Measurements from ENCODE around the gene ARL3.
"Not testable (repeated sequence)": the region's sequence is repeated elsewhere in the genome, so short reads cannot be mapped to it uniquely, and the experiment has no call there.

The ARL3 gene

DNA sequence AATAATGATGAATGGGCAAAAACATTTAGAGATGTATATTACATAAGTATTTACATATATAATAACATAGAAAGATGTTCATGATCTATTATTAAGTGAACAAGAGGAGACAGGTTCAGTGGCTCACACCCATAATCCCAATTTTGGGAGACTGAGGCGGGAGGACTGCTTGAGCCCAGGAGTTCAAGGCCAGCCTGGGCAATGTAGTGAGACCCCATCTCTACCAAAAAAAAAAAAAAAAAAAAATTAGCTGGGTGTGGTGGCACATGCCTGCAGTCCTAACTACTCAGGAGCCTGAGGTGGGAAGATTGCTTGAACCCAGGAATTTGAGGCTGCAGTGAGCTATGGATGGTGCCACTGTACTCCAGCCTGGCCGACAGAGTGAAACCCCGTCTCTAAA is 12.4 kb downstream of the ARL3 start:
- no peak for DNase-seq

DNA sequence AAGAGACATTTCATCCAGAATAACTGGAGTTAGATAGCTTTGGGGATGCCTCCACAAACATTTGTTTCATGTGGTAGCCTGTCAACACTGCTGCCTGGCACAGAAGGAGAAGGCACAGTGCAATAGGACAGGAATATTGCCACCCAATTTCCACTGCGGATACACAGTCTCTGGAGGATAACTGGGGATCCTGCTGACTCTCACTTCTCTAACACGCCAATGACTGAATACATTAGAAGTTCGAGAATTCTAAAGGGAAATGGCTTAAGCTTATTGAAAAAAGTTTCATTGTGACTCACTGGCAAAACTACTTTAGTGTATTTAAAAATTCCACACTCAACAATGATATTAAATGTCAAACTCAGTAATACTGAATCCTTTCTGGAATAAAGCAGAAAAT is 12.9 kb downstream of the ARL3 start:
- DNase-seq, result no peak

DNA sequence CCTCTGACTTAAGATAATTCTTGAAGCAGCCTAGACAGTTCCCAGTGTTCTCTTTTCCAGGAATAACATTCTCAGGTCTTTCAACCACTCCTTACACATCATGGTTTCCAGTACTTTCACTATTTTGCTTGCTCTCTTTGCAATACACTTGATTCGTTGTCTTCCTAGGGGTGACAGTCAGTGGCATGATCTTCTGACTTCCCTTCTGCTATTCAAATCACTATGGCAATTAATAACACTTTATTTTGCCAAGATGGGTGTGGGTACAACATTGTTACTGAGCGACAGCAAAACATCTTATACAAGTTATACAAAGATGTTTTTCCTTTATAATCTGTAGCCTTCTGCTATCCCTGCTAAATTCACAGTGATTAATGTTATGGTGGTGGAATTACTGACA is 15.3 kb downstream of the ARL3 start:
- DNase-seq, result no peak

DNA sequence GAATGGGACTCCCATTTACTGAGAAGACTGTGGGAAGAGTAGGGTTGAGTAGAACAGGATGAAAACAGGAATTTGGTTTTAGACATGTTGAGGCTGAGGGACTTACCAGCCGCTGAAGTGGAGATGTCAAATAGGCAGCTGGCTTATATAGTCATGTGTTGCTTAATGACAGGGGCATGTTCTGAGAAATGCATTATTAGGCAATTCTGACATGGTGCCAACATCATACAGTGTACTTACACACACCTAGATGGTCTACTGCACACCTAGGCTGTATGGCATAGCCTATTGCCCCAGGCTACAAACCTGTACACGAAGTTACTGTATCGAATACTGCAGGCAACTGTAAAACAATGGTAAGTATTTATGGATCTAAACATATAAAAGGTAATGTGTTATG is 17.5 kb downstream of the ARL3 start:
- no peak for DNase-seq

DNA sequence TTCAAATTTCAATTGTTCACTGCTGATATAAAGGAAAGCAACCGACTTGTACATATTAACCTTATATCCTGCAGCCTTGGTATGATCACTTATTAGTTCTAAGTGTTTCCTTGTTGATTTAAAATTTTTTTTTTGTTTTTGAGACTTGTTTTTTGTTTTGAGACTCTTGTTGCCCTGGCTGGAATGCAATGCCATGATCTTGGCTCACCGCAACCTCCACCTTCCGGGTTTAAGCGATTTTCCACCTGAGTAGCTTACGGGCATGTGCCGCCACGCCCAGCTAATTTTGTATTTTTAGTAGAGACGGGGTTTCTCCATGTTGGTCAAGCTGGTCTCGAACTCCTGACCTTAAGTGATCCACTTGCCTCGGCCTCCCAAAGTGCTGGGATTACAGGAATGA is 18.8 kb downstream of the ARL3 start:
- DNase-seq, result not testable (repeated sequence)

DNA sequence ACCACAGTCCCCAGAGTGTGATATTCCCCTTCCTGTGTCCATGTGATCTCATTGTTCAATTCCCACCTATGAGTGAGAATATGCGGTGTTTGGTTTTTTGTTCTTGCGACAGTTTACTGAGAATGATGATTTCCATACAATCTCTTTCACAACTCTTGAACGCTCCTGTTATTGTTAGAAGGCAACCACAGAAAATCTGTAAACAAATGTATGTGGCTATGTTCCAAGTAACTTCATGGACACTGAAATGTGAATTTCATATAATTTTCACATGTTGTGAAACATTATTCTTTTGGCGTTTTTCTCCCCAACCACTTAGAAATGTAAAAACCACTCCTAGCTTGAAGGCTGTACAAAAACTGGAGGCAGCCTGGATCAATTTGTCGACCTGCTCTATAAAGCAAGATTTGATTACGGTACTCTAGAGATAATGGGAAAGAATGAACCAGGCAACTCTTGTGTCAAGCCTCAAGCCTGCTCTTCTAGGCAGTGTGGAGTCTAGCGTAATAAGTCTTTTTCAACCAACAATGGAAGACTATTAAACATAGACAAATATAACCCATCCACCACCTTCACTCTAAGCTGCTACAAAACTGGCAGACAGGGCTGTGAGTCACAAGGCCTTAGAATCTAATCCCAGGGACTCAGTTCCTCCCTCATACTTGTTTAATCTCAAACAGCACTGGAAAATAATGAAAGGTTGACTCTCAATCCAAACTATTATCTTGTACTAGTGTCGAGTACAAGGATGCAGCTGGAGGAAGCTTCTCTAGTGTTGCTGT is 22.7 kb downstream of the ARL3 start:
- DNase-seq, result no peak

DNA sequence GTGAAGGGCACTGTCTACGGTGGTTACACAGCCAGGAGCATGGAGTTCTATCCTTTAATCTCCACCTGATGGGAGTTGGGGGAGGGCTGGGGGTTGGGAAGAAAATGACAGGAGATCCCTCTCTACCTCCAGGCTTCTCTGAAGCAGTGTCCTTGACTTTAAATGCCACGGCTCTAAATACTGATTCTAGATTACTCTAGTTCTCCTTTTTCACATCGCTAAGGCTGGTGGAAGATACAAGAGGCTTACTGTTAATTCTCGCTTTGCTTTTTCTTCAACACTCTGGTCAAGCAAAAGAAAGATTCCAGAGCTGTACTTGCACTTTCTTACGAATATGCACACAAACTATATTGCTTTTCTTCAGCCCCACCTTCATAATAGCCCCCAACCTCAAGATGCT is 30.5 kb downstream of the ARL3 start:
- no peak for DNase-seq

DNA sequence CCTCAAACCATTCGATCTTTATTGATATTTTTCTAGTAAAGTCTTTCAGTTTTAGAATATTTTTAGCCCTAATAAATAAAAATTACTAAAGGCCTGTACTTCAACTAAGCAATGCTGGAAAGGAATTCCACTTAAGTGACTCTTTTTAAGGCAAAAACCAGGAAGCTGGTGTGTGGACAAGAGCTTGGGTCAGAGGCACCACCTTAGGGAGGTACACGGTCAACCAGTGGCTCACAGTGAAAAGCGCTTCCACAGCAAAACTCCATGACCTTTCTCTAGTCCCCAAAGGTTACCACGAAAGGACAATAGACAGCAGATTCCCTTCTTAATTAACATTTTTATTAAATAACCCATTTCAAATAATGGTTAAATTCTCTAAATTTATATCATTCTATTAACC is 31.2 kb downstream of the ARL3 start:
- DNase-seq, result no peak

DNA sequence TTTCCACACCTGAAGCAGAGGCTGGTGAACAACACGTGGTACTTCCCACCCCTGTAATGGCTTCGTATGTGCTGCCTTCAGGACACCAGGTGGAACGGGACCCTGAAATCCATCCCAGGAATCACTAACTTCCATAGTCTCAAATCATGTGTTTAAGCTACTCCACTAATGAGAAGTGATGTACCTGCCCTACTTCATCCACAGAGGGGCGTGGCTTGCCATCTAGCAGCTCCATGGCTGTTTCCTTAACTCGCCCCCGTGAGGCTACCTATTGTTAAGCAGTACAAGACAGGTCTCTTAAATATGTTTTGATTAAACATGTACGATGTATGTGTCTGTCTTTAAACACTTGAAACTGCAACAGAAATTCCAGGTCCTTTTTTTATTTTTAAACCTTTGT is 31.8 kb downstream of the ARL3 start:
- no peak for DNase-seq

DNA sequence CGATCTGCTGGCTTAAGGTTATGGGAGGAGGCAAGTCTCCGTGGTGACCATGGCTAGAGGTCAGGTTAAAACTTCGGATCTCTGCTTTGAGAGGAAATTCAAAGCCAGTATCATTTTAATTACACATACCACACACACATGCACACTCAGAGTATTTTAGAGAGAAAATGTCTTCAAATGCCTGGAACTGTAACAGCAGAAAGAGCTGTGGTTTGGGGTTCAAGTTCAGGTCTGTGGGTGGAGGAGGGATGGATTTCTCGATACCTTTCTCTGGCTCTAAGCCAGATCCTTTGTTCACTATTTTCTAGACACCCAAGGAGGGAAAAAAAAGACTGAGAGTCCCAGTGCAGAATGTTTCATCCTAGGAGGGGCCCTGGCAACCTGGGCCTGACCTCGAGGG is 32.5 kb downstream of the ARL3 start:
- DNase-seq, result no peak

DNA sequence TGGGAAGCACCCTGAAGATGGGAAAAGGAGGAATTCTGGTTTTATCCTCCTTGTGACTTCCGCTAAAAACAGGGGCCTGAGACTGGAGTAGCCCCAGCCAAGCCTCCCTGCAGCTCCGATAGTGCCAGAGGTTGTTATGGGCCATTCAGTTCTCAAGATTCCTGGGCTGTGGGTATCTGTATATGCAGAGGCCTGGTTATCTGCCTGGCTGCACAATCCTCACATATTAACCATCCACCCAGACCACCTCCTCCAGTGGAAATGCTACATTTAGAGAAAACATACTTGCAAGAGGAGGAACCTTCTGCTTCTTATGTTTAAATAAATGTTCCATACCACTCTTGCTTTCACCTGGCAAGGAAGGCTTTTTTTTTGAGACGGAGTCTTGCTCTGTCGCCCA is 34.6 kb downstream of the ARL3 start:
- no peak for DNase-seq

DNA sequence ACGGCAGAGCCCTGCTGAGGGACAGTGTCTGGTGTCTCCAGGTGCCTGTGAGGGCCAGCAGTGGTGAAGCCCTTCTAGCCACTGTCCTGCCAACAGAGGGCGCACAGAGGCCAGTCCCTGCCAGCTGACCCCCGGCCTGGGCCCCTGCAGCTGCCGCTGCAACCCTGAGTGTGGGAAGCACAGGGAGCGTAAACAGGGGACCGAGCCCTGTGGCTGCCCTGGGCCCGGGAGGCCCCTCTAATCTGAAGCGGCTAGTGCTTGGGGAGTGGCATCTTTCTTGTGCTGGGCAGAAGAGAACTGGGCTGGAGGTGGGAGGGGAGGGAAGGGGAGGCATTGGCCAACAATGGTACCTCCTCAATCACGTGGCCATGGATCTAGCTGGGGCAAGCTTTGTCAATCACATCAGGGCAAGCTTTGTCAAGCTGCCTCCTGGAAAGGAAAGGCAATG is 35.3 kb downstream of the ARL3 start:
- DNase-seq, result no peak

DNA sequence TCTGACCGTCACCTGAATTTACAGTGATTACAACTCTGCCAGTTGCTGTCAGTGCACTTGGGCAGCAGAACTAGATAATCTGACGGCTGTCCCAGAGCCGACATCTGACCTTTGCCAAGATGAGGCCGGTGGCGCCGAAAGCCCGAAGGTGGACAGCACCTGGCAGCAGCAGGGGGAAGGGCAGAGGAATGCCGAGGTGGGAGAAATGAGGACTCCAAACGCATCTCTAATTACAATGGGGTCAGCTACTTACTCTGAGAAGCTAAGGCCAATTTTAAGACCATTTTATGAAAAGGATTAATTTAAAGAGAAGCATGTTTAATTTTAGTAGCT is 36.2 kb downstream of the ARL3 start:
- DNase-seq, result no peak

DNA sequence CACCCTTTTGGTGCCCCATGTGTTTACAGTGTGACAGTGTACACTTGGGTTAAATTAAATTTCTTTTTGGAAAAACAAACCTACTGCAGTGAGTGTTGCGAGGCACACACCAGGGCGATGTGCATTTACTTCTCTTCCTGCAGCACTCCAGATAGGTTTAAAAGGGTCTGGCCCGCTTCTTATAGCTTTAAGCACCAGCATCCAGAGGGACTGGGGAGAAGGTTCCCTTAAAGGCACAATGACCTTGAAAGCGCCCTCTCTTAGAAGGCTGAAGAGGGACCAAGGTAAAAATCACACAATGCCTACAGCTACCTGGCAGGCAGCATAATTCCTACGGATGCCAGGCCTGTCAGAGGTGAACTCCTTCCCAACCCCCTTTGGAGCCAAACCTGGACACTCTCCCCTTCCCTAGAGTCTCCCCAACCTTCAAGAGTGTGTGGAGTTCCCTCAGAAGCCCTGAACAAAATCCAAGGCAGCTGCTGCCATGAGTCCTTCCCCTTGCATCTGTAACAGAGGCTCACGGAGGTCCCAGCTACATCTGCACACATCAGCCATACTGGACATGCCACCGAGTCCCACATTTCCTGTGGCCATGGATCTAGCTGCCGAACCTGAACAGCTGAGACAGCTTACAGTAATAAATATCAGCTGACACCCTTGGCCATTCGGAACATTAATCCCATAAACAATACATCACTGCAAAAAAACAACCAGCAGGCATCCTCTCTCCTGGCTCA is 36.7 kb downstream of the ARL3 start:
- DNase-seq, result no peak

DNA sequence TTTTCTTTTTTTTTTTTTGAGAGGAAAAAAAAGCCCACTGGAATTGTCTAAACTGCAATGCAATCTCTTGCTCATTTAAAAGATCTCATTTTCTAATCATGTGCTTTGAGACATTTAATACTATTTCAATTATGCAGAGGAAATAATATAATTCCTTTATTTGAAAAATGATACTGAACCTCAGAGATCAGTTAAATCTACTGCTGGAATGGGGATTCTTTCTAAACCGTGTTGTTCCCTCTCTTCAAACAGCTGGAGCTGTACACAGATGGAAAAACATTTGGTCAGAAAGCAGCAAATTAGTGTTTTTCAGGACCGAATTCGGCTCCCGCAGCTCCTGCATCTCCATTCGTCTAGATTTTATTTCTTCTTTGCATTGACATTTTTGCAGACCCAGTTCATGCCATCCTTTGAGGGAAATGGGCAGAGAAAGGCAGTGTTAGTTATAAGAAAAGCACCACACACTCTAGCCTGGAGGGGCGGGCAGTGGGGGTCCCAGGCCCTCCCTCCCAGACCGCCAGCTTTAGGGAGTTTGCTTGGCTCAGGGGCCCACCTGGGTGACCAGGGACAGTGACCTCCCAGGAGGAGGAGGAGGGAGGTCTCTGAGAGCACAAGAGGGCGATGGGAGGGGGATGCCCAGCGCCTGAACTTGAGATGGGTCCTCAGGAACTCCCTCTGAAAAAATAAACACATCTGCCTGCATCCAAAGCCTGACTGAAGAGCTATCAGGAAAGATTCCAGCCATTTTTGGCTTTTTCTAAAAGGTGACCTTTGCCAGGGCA is 37.5 kb downstream of the ARL3 start:
- no peak for DNase-seq

DNA sequence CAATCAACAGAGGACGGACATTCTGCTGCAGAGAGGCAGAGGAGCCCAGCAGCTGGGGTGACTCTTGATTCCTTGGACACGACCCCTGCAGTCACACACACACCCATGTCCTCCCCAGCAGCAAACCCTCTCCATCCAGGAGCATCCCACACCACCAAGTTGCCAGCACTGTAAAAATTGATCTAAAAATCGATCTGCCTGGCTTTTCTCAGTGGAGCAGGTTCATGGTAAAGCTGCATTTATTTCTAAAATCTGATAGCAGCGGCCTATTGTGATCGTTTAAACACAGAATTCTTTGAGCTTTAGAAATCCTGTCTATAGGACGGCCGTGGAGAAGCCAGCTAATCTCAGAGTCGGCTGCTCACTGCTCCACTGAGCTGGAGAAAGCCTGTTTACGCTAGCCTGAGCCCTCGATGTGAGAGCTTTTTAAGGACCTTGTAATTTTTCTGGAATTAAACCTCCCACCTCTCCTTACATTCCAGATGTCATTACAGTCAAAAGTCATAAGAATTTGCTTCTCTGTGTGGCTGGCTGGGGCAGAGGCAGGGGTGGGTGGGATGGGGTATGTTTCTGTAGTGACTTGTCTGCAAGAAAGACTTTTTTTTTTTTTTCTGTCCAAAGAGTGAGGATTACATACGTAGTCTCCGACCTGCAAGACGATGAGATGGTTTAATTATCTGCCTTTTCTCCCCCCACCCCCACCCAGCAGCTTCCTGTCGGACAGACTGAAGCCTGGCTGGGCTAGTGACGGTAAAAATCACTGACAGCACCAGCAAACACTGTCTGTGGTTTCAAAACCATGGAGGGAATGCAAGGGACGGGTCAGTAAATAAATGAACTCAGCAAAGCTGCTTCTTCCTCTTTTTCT is 38.3 kb downstream of the ARL3 start:
- DNase-seq, result no peak

DNA sequence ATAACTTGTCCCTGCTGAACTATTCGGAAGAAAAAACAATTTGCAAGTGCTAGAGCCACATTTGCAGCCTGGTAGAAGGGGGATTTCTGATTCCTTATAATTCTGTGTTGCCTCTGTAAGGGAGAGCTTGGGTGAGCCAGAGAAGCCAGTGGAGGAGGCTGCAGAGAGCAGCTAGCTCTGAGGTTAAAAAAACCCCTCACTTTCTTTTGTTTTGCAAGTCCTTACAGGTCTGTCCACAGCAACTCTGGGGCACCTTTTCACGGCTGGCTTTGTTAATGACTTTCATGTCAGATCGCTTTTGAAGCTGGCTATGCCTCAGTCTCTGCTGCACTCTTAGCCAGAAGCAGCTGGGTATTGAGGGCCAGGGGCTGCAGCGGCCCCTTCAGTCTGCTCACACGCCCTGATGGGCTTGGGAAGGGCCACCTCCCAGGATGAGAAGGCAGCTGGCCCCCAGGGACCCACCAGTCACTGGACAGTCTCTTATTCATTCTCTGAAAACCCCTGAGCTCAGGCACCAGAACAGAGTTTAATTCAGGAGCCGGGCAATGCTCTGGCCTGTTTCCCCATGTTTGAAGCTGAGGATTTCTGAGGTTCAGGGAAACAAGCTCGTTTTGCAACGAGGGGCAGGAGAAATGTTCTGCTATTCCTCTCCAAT is 39.1 kb downstream of the ARL3 start:
- DNase-seq, result no peak

DNA sequence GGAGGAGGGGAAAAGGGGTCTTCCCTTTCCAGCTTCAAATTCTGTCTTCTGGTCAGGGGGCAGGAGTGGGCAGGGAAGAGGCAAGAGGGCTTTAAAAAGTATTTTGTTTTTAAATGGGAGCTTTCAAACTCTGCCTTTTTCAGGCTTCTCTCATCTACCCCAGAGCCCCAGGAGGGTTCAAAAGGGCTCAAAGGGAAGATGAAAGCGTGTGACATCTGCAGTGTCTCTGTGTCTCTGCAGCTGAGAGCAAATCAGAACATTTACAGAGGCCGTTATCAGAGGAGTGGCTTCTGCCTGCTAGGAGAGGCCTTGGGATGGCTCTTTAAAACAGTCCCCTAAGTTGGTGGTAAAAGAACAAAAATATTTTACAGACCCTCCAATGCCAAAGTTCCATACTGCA is 39.6 kb downstream of the ARL3 start:
- DNase-seq, result peak; percentile 41

DNA sequence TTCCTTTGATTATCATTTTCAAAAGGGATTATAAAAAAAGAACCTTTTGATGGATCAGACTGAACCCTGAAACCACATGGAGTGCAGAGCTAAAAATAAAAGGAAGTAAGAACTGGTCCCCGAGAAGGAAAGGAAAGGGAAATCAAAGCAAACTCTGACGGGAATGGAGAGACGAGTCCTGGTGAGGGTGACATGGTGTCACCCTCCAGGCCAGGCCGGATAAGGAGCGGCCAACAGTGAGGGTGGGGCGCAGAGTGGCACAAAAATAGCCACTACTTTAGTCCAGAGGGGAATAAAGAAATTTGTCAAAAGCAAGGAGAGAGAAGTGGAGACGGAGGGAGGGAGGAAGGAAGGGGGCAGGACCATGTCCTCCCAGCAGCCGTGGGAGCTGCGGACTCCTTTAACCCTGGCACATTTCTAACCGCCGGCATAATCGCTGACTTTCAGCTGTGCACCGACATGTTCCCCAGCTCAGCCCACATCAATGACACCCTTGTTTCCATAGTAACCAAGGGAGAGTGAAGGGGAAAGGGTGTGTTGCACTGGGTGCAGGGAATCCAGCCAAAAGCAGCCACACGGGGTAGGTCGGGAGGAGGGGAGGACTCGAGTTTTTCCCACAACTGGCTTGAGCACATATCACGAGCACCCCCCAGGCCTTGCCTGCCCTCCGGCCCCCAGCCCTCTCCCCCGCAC is 40.2 kb downstream of the ARL3 start:
- DNase-seq, result peak; percentile 88

DNA sequence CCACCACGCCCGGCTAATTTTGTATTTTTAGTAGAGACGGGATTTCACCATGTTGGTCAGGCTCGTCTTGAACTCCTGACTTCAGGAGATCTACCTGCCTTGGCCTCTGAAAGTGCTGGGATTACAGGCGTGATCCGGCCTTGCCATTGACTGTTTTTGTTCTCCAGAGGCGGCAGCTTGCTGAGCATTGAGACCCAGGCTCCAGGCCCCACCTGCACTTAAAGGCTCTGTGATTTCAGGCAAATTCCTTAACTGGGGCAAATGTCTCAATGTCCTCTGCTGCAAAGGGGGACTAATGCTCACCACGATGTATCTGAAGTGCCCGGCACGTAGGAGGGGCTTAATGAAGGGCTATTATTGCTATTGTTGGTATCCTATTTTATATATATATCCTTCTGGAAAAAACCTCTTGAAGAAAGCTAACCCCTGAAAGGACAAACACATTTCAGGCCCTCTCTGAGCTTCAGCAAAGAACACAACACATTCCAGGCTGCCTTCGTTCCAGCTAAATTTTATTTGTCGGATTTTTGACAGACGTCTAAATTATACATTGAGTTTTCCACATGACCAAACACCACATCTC is 40.9 kb downstream of the ARL3 start:
- no peak for DNase-seq

DNA sequence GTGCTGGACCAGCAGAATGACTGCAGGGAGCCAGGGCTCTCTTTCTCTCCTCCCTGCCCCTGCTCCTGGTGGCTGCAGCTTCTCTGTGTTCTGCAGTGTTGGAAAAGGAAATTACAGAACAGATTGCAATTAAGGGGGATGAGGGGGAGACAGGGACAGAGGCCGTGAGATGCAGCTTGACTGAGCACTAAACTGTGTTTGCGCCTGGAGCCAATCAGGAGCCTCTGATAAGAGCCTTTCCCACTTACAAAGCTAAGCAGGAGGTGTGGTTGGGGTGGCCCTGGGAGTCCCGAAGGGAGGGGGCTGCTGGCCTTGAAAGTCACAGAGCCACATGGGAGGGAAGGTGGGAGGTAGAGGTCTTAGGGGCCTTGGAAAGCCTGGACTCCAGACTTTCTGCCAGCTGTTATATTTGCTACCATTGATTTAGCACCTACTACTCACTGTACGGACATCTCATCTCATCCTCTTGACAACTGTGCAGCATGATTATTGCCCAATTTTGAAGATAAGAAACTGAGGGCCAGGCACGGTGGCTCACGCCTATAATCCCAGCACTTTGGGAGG is 43.2 kb downstream of the ARL3 start:
- no peak for DNase-seq

Measured in CD4-positive, alpha-beta T cell treated with Interleukin-17A for 1 hour (primary cell).